Astrocyte (in vitro differentiated cells and primary cell): ENCODE measurements around the gene GPN2. TPM values are rescaled to one million over a fixed set of nuclear protein-coding genes. Genes with fewer than 3 reads are reported as not detected.

Source experiments
- DNase-seq: peaks from one replicate; pipeline ENCODE4 v3.0.0-alpha.2; 2010; ENCODE audit warnings: low read depth
- FAIRE-seq: peaks from 2 replicates; lab custom pipeline; 2011; peaks lifted over from hg19 to GRCh38; lab: Jason Lieb, UNC
- H2AFZ ChIP-seq: 2 replicates; pipeline ENCODE4 v1.6.0; 2012; ENCODE audit warnings: low read depth, low read length, inconsistent platforms
- H3K27ac ChIP-seq: 2 replicates; pipeline ENCODE4 v1.5.1; 2011; ENCODE audit warnings: low read depth, low read length, inconsistent platforms
- H3K27me3 ChIP-seq: 2 replicates; pipeline ENCODE4 v1.6.0; 2011; ENCODE audit warnings: low read length, inconsistent platforms; ENCODE audit not compliant: insufficient read depth
- H3K36me3 ChIP-seq: 2 replicates; pipeline ENCODE4 v1.5.1; 2011; ENCODE audit warnings: low read length, inconsistent platforms; ENCODE audit not compliant: insufficient read depth
- H3K4me1 ChIP-seq: 2 replicates; pipeline ENCODE4 v1.5.1; 2011; ENCODE audit warnings: low read length, inconsistent platforms; ENCODE audit not compliant: insufficient read depth
- H3K4me2 ChIP-seq: 2 replicates; pipeline ENCODE4 v1.6.0; 2012; ENCODE audit warnings: low read length, inconsistent platforms
- H3K4me3 ChIP-seq: 2 replicates; pipeline ENCODE4 v1.5.1; 2011; ENCODE audit warnings: low read depth, mild to moderate bottlenecking, low read length, inconsistent platforms; ENCODE audit not compliant: insufficient read depth
- H3K79me2 ChIP-seq: 2 replicates; pipeline ENCODE4 v1.6.0; 2012; ENCODE audit warnings: mild to moderate bottlenecking, low read length, inconsistent platforms; ENCODE audit not compliant: insufficient read depth
- H3K9ac ChIP-seq: 2 replicates; pipeline ENCODE4 v1.6.0; 2012; ENCODE audit warnings: mild to moderate bottlenecking, low read length, inconsistent platforms
- H3K9me3 ChIP-seq: 2 replicates; pipeline ENCODE4 v1.5.1; 2012; ENCODE audit warnings: low read depth, mild to moderate bottlenecking, low read length, inconsistent platforms; ENCODE audit not compliant: insufficient read depth
- H4K20me1 ChIP-seq: 2 replicates; pipeline ENCODE4 v1.6.0; 2012; ENCODE audit warnings: low read length, inconsistent platforms; ENCODE audit not compliant: insufficient read depth
- H3K27ac Mint-ChIP-seq: one replicate; pipeline ENCODE4 v1.8.0; 2021; ENCODE audit warnings: mild to moderate bottlenecking, mixed read lengths; ENCODE audit not compliant: unreplicated experiment
- H3K27me3 Mint-ChIP-seq: one replicate; pipeline ENCODE4 v1.8.0; 2021; ENCODE audit warnings: low read depth, mixed read lengths; ENCODE audit not compliant: unreplicated experiment
- H3K36me3 Mint-ChIP-seq: one replicate; pipeline ENCODE4 v1.8.0; 2021; ENCODE audit warnings: low read depth, mixed read lengths; ENCODE audit not compliant: unreplicated experiment
- H3K4me1 Mint-ChIP-seq: one replicate; pipeline ENCODE4 v1.8.0; 2021; ENCODE audit warnings: low read depth, mixed read lengths; ENCODE audit not compliant: unreplicated experiment
- H3K4me3 Mint-ChIP-seq: one replicate; pipeline ENCODE4 v1.8.0; 2021; ENCODE audit warnings: mild to moderate bottlenecking, moderate library complexity, mixed read lengths; ENCODE audit not compliant: unreplicated experiment
- H3K9me3 Mint-ChIP-seq: one replicate; pipeline ENCODE4 v1.8.0; 2021; ENCODE audit warnings: mild to moderate bottlenecking, mixed read lengths; ENCODE audit not compliant: unreplicated experiment
- CTCF ChIP-seq: IDR thresholded peaks from 2 replicates; pipeline ENCODE4 v1.5.1; 2011; ENCODE audit warnings: low read depth, mild to moderate bottlenecking, inconsistent platforms, low read length, moderate library complexity; ENCODE audit not compliant: insufficient read depth
- EZH2 ChIP-seq: IDR thresholded peaks from 2 replicates; pipeline ENCODE4 v1.6.1; 2012; ENCODE audit warnings: mild to moderate bottlenecking, low read length, inconsistent platforms; ENCODE audit not compliant: insufficient read depth
- total RNA-seq: library from RNA; stranded (reverse); gene quantifications from 2 replicates; pipeline ENCODE4 v1.2.1, GENCODE V29; 2021

Gene GPN2
- total RNA-seq, 1 donor from 2014 or later = 24.5 TPM

GRCh38 chr1:26862781-26863684 is 27.1 kb downstream of the GPN2 start, which contains the start of gene SFN:
Gene SFN, plus strand, starts transcription at chr1:26863149. Its CDS starts 64 bp downstream, at chr1:26863213.
- peak within 1 kb of the TSS; percentile 53 for H3K27ac Mint-ChIP-seq
- Histone ChIP-seq H3K36me3 (no peaks in the 10 kb centered on the region), H3K79me2 (no peaks in the 10 kb centered on the region), H3K9ac (peak within 1 kb of the TSS; percentile 78), H4K20me1 (no peaks in the 10 kb centered on the region), H3K4me3 (no peak within 1 kb of the TSS), H3K9me3 (no peaks in the 10 kb centered on the region), H3K4me1 (peaks cover 13% of the 10 kb centered on the region), H2AFZ (peak within 1 kb of the TSS; percentile 96), H3K4me2 (peak within 1 kb of the TSS; percentile 99), H3K27me3 (no peaks in the 10 kb centered on the region), H3K27ac (no peak within 1 kb of the TSS)
- peaks cover 9% of the 10 kb centered on the region for H3K4me1 Mint-ChIP-seq
- no peaks in the 10 kb centered on the region for H3K36me3 Mint-ChIP-seq
- no peak for FAIRE-seq
- TF ChIP-seq CTCF (no peak), EZH2 (no peak)
- no peak for DNase-seq
- peaks cover 3% of the 10 kb centered on the region for H3K9me3 Mint-ChIP-seq
- H3K27me3 Mint-ChIP-seq = no peaks in the 10 kb centered on the region
- peak within 1 kb of the TSS; percentile 50 for H3K4me3 Mint-ChIP-seq

GRCh38 chr1:26861889-26862378 is 28.1 kb downstream of the GPN2 start:
- Histone ChIP-seq H3K27me3 (no peaks in the 10 kb centered on the region), H3K4me1 (peaks cover 13% of the 10 kb centered on the region), H2AFZ (no peak overlapping the region), H3K4me3 (no peak overlapping the region), H3K79me2 (no peaks in the 10 kb centered on the region), H3K9ac (no peak overlapping the region), H4K20me1 (no peaks in the 10 kb centered on the region), H3K9me3 (no peaks in the 10 kb centered on the region), H3K27ac (no peak overlapping the region), H3K4me2 (no peak overlapping the region), H3K36me3 (no peaks in the 10 kb centered on the region)
- Mint-ChIP-seq H3K4me3 (no peak overlapping the region), H3K9me3 (peaks cover 3% of the 10 kb centered on the region), H3K36me3 (no peaks in the 10 kb centered on the region), H3K4me1 (peaks cover 9% of the 10 kb centered on the region), H3K27me3 (no peaks in the 10 kb centered on the region), H3K27ac (peak overlapping the region; percentile 20)
- DNase-seq = no peak
- TF ChIP-seq CTCF (no peak), EZH2 (no peak)
- no peak for FAIRE-seq
